HepG2 (cell line): Measurements from ENCODE around the gene GABRG3.

Experiments
- TF ChIP-seq, protein P1 (sequence below): sonication (generic); formaldehyde crosslinking; IDR thresholded peaks from 2 replicates; pipeline ENCODE4 v1.5.0; 2020; ENCODE audit warnings: mild to moderate bottlenecking, missing genetic modification reagents, moderate library complexity
- TF ChIP-seq, protein P2 (sequence below): sonication (generic); formaldehyde crosslinking; IDR thresholded peaks from 2 replicates; pipeline ENCODE4 v1.5.1; 2020; ENCODE audit warnings: missing genetic modification reagents, mild to moderate bottlenecking, borderline replicate concordance
- TF ChIP-seq, protein P3 (sequence below): IDR thresholded peaks from 2 replicates; pipeline ENCODE4 v1.6.1; 2012; ENCODE audit warnings: inconsistent platforms

DNA sequence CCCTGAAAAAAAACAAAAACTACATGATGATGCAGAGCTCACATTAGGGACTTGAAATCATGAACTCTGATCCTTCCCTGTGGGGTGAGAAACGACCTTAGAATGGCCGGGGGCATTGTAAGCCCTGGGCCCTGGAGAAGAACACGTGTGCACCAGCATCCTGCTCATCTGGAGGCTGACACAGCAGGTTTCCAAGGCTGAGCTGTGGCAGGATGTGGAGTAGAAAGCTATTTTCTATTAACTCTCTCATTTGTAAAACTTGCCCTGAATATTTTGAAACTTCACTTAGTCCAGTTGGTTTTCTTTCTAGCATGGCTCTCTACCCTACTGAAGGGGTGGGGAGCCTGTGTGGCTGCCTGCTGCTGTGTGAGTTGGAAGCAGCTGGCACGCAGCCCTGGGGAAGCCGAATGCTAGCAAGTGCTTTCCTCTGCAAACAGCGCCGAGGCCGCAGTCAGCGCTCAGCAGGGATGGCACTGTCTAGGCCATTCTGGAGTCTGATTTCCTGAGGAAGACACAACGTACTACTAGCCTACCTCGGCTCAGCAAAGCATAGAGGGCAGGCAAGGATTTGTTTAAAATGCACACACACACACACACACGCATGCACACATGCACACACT is 58.0 kb downstream of the GABRG3 start:
- TF ChIP-seq, protein P1, sequence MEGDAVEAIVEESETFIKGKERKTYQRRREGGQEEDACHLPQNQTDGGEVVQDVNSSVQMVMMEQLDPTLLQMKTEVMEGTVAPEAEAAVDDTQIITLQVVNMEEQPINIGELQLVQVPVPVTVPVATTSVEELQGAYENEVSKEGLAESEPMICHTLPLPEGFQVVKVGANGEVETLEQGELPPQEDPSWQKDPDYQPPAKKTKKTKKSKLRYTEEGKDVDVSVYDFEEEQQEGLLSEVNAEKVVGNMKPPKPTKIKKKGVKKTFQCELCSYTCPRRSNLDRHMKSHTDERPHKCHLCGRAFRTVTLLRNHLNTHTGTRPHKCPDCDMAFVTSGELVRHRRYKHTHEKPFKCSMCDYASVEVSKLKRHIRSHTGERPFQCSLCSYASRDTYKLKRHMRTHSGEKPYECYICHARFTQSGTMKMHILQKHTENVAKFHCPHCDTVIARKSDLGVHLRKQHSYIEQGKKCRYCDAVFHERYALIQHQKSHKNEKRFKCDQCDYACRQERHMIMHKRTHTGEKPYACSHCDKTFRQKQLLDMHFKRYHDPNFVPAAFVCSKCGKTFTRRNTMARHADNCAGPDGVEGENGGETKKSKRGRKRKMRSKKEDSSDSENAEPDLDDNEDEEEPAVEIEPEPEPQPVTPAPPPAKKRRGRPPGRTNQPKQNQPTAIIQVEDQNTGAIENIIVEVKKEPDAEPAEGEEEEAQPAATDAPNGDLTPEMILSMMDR = no peak
- TF ChIP-seq, protein P2, sequence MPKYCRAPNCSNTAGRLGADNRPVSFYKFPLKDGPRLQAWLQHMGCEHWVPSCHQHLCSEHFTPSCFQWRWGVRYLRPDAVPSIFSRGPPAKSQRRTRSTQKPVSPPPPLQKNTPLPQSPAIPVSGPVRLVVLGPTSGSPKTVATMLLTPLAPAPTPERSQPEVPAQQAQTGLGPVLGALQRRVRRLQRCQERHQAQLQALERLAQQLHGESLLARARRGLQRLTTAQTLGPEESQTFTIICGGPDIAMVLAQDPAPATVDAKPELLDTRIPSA = no peak
- TF ChIP-seq, protein P3, sequence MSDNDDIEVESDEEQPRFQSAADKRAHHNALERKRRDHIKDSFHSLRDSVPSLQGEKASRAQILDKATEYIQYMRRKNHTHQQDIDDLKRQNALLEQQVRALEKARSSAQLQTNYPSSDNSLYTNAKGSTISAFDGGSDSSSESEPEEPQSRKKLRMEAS = no peak
